Smooth muscle cell (in vitro differentiated cells): ENCODE results near the gene ACTR5. TPM values are rescaled to one million over a fixed set of nuclear protein-coding genes. Genes with fewer than 3 reads are reported as not detected.

Experiments used
- DNase-seq: peaks from one replicate; lab custom pipeline; 2025; ENCODE audit not compliant: unreplicated experiment; lab: John Stamatoyannopoulos, UW
- H2AFZ ChIP-seq: fragments of 200-600 bp; sonication (generic); 2 replicates; pipeline ENCODE4 v1.6.0; 2016; ENCODE audit warnings: antibody characterized with exemption, low read depth, mild to moderate bottlenecking
- H3F3A ChIP-seq: fragments of 200-600 bp; sonication (generic); 2 replicates; pipeline ENCODE4 v1.6.0; 2017; ENCODE audit warnings: antibody characterized with exemption, low read depth
- H3K27ac ChIP-seq: fragments of 200-600 bp; sonication (generic); 2 replicates; pipeline ENCODE4 v1.5.1; 2016; ENCODE audit warnings: low read depth, mild to moderate bottlenecking
- H3K27me3 ChIP-seq: fragments of 200-600 bp; sonication (generic); 2 replicates; pipeline ENCODE4 v1.6.1; 2016; ENCODE audit warnings: low read depth, mild to moderate bottlenecking
- H3K36me3 ChIP-seq: fragments of 200-600 bp; sonication (generic); 2 replicates; pipeline ENCODE4 v1.5.1; 2016; ENCODE audit warnings: low read depth
- H3K4me1 ChIP-seq: fragments of 200-600 bp; sonication (generic); 2 replicates; pipeline ENCODE4 v1.5.1; 2016; ENCODE audit warnings: low read depth
- H3K4me2 ChIP-seq: fragments of 200-600 bp; sonication (generic); 2 replicates; pipeline ENCODE4 v1.6.0; 2016; ENCODE audit warnings: mild to moderate bottlenecking
- H3K4me3 ChIP-seq: fragments of 200-600 bp; sonication (generic); 2 replicates; pipeline ENCODE4 v1.5.1; 2016; ENCODE audit warnings: mild to moderate bottlenecking
- H3K79me2 ChIP-seq: fragments of 200-600 bp; sonication (generic); 2 replicates; pipeline ENCODE4 v1.6.0; 2016; ENCODE audit warnings: low read depth, mild to moderate bottlenecking
- H3K9ac ChIP-seq: fragments of 200-600 bp; sonication (generic); 2 replicates; pipeline ENCODE4 v1.6.0; 2016; ENCODE audit warnings: low read depth
- H3K9me3 ChIP-seq: fragments of 200-600 bp; sonication (generic); replicated peaks from 2 replicates; pipeline ENCODE4 v1.5.1; 2016; ENCODE audit warnings: low read depth
- H4K20me1 ChIP-seq: fragments of 200-600 bp; sonication (generic); 2 replicates; pipeline ENCODE4 v1.6.0; 2016; ENCODE audit warnings: low read depth
- CTCF ChIP-seq: fragments of 200-600 bp; sonication (generic); IDR thresholded peaks from 2 replicates; pipeline ENCODE4 v1.5.1; 2017; ENCODE audit warnings: borderline replicate concordance, mild to moderate bottlenecking, antibody characterized with exemption; ENCODE audit not compliant: insufficient read depth, poor library complexity, severe bottlenecking
- WGBS: methylation state at CpG from one replicate; pipeline ENCODE4 v1.1.7; 2016; ENCODE audit warnings: low lambda C conversion rate; 5-methylcytosine and 5-hydroxymethylcytosine counted together
- polyA plus RNA-seq: library from polyadenylated mRNA; unstranded; fragments of >200 nt; fragmentation: Nextera tagmentation; extraction: Ambion mirVana; gene quantifications from 2 replicates; pipeline ENCODE4 v1.2.1, GENCODE V29; 2016
- total RNA-seq: library from RNA; depleted of rRNA; stranded (reverse); fragments of >200 nt; gene quantifications from 2 replicates; pipeline ENCODE4 v1.2.3, GENCODE V29; 2014

The ACTR5 gene
- total and polyA plus RNA-seq, 2 experiments from 2014 or later: 6.9 to 9.8 TPM

- no peaks in the 10 kb centered on the region for H4K20me1 ChIP-seq
- 69% methylated on average over 3 of the region's 3 CpGs for WGBS
- TF ChIP-seq CTCF: no peak
Observed at GRCh38 chr20:38703526-38703925, 44.7 kb upstream of the ACTR5 start.

GRCh38 chr20:38704136-38704535 lies 44.1 kb upstream of the ACTR5 start:
- no peaks in the 10 kb centered on the region for H3F3A ChIP-seq
- H3K79me2 ChIP-seq: no peaks in the 10 kb centered on the region
- H3K27me3 ChIP-seq: peaks cover 60% of the 10 kb centered on the region
- no peak overlapping the region for H3K9ac ChIP-seq
- no peak overlapping the region for H3K27ac ChIP-seq
- H3K4me1 ChIP-seq: peaks cover 7% of the 10 kb centered on the region
- no peaks in the 10 kb centered on the region for H3K9me3 ChIP-seq
- TF ChIP-seq CTCF: no peak
- no peak overlapping the region for H3K4me3 ChIP-seq
- H2AFZ ChIP-seq: no peak overlapping the region
- no peaks in the 10 kb centered on the region for H4K20me1 ChIP-seq
- WGBS: 66% methylated on average over 4 of the region's 4 CpGs
- no peak for DNase-seq
- no peak overlapping the region for H3K4me2 ChIP-seq
- H3K36me3 ChIP-seq: no peaks in the 10 kb centered on the region

More at GRCh38 chr20:38703526-38703925, 44.7 kb upstream of the ACTR5 start:
- DNase-seq: no peak
- Histone ChIP-seq H3K9me3 (no peaks in the 10 kb centered on the region), H3F3A (no peaks in the 10 kb centered on the region), H3K27ac (no peak overlapping the region), H3K36me3 (no peaks in the 10 kb centered on the region), H3K4me2 (no peak overlapping the region), H3K4me3 (no peak overlapping the region), H3K9ac (no peak overlapping the region), H3K79me2 (no peaks in the 10 kb centered on the region), H3K4me1 (peaks cover 7% of the 10 kb centered on the region), H3K27me3 (peaks cover 66% of the 10 kb centered on the region), H2AFZ (no peak overlapping the region)

GRCh38 chr20:38706509-38706908 lies 41.8 kb upstream of the ACTR5 start:
- Histone ChIP-seq H3K79me2 (no peaks in the 10 kb centered on the region), H3K27me3 (peaks cover 44% of the 10 kb centered on the region), H3K9me3 (no peaks in the 10 kb centered on the region), H3K4me3 (no peak overlapping the region), H3K9ac (no peak overlapping the region), H2AFZ (no peak overlapping the region), H3K4me1 (peaks cover 7% of the 10 kb centered on the region), H3K36me3 (no peaks in the 10 kb centered on the region), H3F3A (no peaks in the 10 kb centered on the region), H3K27ac (no peak overlapping the region), H3K4me2 (no peak overlapping the region), H4K20me1 (no peaks in the 10 kb centered on the region)
- TF ChIP-seq CTCF: no peak
- DNase-seq: no peak
- WGBS: 43% methylated on average over 7 of the region's 7 CpGs

GRCh38 chr20:38714308-38714707 lies 34.0 kb upstream of the ACTR5 start:
- H3K36me3 ChIP-seq: no peaks in the 10 kb centered on the region
- no peak overlapping the region for H3K4me3 ChIP-seq
- H2AFZ ChIP-seq: no peak overlapping the region
- H3K4me1 ChIP-seq: no peaks in the 10 kb centered on the region
- H3K27me3 ChIP-seq: peaks cover 58% of the 10 kb centered on the region
- H3K9ac ChIP-seq: no peak overlapping the region
- no peaks in the 10 kb centered on the region for H3F3A ChIP-seq
- no peak for DNase-seq
- H3K79me2 ChIP-seq: no peaks in the 10 kb centered on the region
- H3K27ac ChIP-seq: no peak overlapping the region
- H4K20me1 ChIP-seq: no peaks in the 10 kb centered on the region
- H3K4me2 ChIP-seq: no peak overlapping the region
- TF ChIP-seq CTCF: no peak
- WGBS: 44% methylated on average over 6 of the region's 6 CpGs
- no peaks in the 10 kb centered on the region for H3K9me3 ChIP-seq
